ENCODE results near the gene NEK1. TPM values are rescaled to one million over a fixed set of nuclear protein-coding genes. Genes with fewer than 3 reads are reported as not detected.

NEK1 gene
- total and polyA plus RNA-seq, 2 of the 4 experiments (the other 2 are of a cell fraction) = 3.3 to 3.9 TPM

DNA sequence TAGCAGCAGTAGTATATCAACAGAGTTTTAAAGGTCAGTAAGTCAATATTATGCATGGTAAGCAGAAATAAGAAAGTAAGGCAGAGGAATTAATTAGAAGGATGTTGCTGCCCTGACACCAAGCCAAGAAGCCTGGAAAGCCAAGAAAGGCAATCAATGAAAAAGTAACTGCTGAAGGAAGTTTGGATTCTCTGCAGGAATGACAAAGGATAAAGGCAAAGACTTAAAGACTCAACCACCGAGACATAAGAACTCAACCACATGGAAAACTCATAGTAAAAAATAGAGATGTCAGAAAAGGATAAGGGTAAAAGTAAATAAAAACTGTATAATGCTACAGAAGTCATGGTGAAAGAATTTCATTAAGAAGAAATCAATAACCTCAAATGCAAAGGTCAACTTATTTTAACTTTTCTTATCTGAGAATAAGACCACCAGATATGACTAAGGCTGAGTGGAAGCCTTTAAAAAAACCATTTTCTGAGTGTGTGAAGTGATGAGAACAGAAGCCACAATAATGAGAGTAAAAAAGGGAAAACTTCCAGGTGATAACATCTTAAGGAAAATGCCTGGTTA, 55.2 kb downstream of the NEK1 start:
- no peak overlapping the region for H4K91ac ChIP-seq (ENCODE audit: insufficient read depth, low read depth, low read length)
- ATAC-seq (ENCODE audit: low read depth) (no peak; the same call in 1 of the 2 replicates), DNase-seq (peak; percentile 38)
- no peak overlapping the region for H2BK15ac ChIP-seq (ENCODE audit: low read depth, low read length)
- H3K79me1 ChIP-seq (ENCODE audit: low read depth in 1 of 2, low read length in 2 of 2) = no peaks in the 10 kb centered on the region
- H2BK20ac ChIP-seq (ENCODE audit: low read depth, low read length) = no peak overlapping the region
- no peak overlapping the region for H4K8ac ChIP-seq (ENCODE audit: low read depth in 2 of 2, low read length in 2 of 2)
- intact Hi-C loops (cut with micrococcal nuclease) (no loop called here), dilution Hi-C loops (cut with HindIII; ENCODE audit: low sequenced_read_pairs, unreplicated experiment) (no loop called here), in situ Hi-C loops (cut with MboI; ENCODE audit: low sequenced_read_pairs) (no loop called here)
- H3K14ac ChIP-seq (replicated peaks; ENCODE audit: low read depth, low read length) = no peak overlapping the region
- H3K9me3 ChIP-seq (ENCODE audit: control insufficient read depth, insufficient read depth, low read length) = no peaks in the 10 kb centered on the region
- ChIA-PET POLR2A (ENCODE audit: unreplicated experiment) (no interaction called here), CTCF (interaction anchor here (2.0 kb wide), 1 partner anchor 9 kb away, joined by 10 read pairs; no protein-coding TSS in a partner anchor)
- H3K4me1 ChIP-seq (ENCODE audit: control insufficient read depth, insufficient read depth, low read length) = 0 out of 2 replicates have a peak, but pooled peaks cover 2% of the 10 kb centered on the region
- no peak overlapping the region for H2AK5ac ChIP-seq (ENCODE audit: low read depth, low read length)
- no peak overlapping the region for H3K23ac ChIP-seq (ENCODE audit: low read depth, low read length)
- no peak overlapping the region for H2BK5ac ChIP-seq (ENCODE audit: low read depth, low read length, poor library complexity, severe bottlenecking)
- H3K27me3 ChIP-seq (ENCODE audit: control insufficient read depth, insufficient read depth, low read length) = no peaks in the 10 kb centered on the region
- TF ChIP-seq RAD21 (IDR thresholded peaks at IDR 0.05; ENCODE audit: low read length) (no peak), RFX5 (IDR thresholded peaks at IDR 0.05; ENCODE audit: low read depth, low read length) (no peak), MAFK (IDR thresholded peaks at IDR 0.05; ENCODE audit: low read depth, low read length) (peak; percentile 80), RCOR1 (IDR thresholded peaks at IDR 0.05; ENCODE audit: insufficient replicate concordance, low read length) (no peak), NFE2L2 (IDR thresholded peaks at IDR 0.05; ENCODE audit: low read depth, low read length) (no peak)
- TF ChIP-seq, protein P1, sequence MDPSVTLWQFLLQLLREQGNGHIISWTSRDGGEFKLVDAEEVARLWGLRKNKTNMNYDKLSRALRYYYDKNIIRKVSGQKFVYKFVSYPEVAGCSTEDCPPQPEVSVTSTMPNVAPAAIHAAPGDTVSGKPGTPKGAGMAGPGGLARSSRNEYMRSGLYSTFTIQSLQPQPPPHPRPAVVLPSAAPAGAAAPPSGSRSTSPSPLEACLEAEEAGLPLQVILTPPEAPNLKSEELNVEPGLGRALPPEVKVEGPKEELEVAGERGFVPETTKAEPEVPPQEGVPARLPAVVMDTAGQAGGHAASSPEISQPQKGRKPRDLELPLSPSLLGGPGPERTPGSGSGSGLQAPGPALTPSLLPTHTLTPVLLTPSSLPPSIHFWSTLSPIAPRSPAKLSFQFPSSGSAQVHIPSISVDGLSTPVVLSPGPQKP (IDR thresholded peaks at IDR 0.05; ENCODE audit: borderline replicate concordance, low read depth, low read length) = no peak
- no peak overlapping the region for H2AFZ ChIP-seq (replicated peaks; ENCODE audit: low read length, poor library complexity)
- no peak overlapping the region for H3K4me2 ChIP-seq (ENCODE audit: low read depth, low read length)
- H3K4ac ChIP-seq (ENCODE audit: low read depth, low read length) = no peak overlapping the region
- no peak overlapping the region for H3K18ac ChIP-seq (ENCODE audit: low read depth, low read length)
- H3K4me3 ChIP-seq (ENCODE audit: insufficient read depth, low read depth, low read length) = no peak overlapping the region
- no peak overlapping the region for H3K9ac ChIP-seq (ENCODE audit: low read depth, low read length)
- H4K20me1 ChIP-seq (ENCODE audit: insufficient read depth, low read length) = no peaks in the 10 kb centered on the region
- no TSS peak for BruUV-seq (replicated peaks)
- H3K9me1 ChIP-seq (ENCODE audit: insufficient read depth, low read length) = no peaks in the 10 kb centered on the region
- H3K56ac ChIP-seq (ENCODE audit: extremely low read depth, insufficient read depth, low read length) = no peak overlapping the region
- H2BK120ac ChIP-seq (ENCODE audit: low read depth, low read length) = no peak overlapping the region
- H3K27ac ChIP-seq (ENCODE audit: insufficient read depth, low read length) = no peak overlapping the region
- no peak overlapping the region for H4K5ac ChIP-seq (ENCODE audit: low read depth, low read length)
- WGBS, 2 experiments (ENCODE audit: extremely low coverage in 2 of 2, insufficient read length in 1 of 2) = no CpG with 5 or more reads among the region's 1 CpG
- H2AK9ac ChIP-seq (replicated peaks; ENCODE audit: low read depth, low read length, poor library complexity) = no peak overlapping the region
- no peaks in the 10 kb centered on the region for H3K36me3 ChIP-seq (ENCODE audit: control insufficient read depth, insufficient read depth, low read length)

All from IMR-90 (cell line).